SK-N-SH treated with all-trans-retinoic acid at 6 μM for 48 hours (cell line): Measurements from ENCODE around the gene IYD.

Source experiments
- CSDC2 ChIP-seq: fragments of 250-450 bp; sonication (Bioruptor Pico); IDR thresholded peaks from 2 replicates; pipeline ENCODE4 v1.5.0; 2020; ENCODE audit warnings: mild to moderate bottlenecking, moderate library complexity
- CSRNP3 ChIP-seq: fragments of 250-450 bp; sonication (Bioruptor Pico); IDR thresholded peaks from 2 replicates; pipeline ENCODE4 v1.5.1; 2021; ENCODE audit warnings: mild to moderate bottlenecking, moderate library complexity
- PATZ1 ChIP-seq: fragments of 250-450 bp; sonication (Bioruptor Pico); IDR thresholded peaks from 2 replicates; pipeline ENCODE4 v1.8.0; 2020; ENCODE audit warnings: mild to moderate bottlenecking, moderate library complexity, borderline replicate concordance
- POU6F1 ChIP-seq: fragments of 250-450 bp; sonication (Bioruptor Pico); IDR thresholded peaks from 2 replicates; pipeline ENCODE4 v1.8.0; 2021; ENCODE audit warnings: low read depth, mild to moderate bottlenecking, moderate library complexity, borderline replicate concordance
- RARB ChIP-seq: fragments of 250-450 bp; sonication (Bioruptor Pico); IDR thresholded peaks from 2 replicates; pipeline ENCODE4 v1.8.0; 2021; ENCODE audit warnings: mild to moderate bottlenecking, moderate library complexity
- TCF4 ChIP-seq: fragments of 250-450 bp; sonication (Bioruptor Pico); IDR thresholded peaks from 2 replicates; pipeline ENCODE4 v1.8.0; 2021; ENCODE audit warnings: mild to moderate bottlenecking, moderate library complexity, borderline replicate concordance
- ZFP3 ChIP-seq: fragments of 250-450 bp; sonication (Bioruptor Pico); IDR thresholded peaks from 2 replicates; pipeline ENCODE4 v1.5.0; 2020; ENCODE audit warnings: mild to moderate bottlenecking, moderate library complexity
- ZFP30 ChIP-seq: fragments of 450-650 bp; formaldehyde crosslinking; IDR thresholded peaks from 2 replicates; pipeline ENCODE4 v1.5.0; 2022; ENCODE audit warnings: mild to moderate bottlenecking, moderate library complexity
- ZNF70 ChIP-seq: fragments of 450-650 bp; formaldehyde crosslinking; IDR thresholded peaks from 2 replicates; pipeline ENCODE4 v1.5.0; 2020; ENCODE audit warnings: mild to moderate bottlenecking, moderate library complexity
- TF ChIP-seq, protein P1 (sequence below): fragments of 250-450 bp; sonication (Bioruptor Pico); IDR thresholded peaks from 2 replicates; pipeline ENCODE4 v1.5.1; 2020; ENCODE audit warnings: low read depth, mild to moderate bottlenecking, moderate library complexity
- TF ChIP-seq, protein P2 (sequence below): fragments of 250-450 bp; sonication (Bioruptor Pico); IDR thresholded peaks from 2 replicates; pipeline ENCODE4 v1.5.0; 2020; ENCODE audit warnings: mild to moderate bottlenecking, moderate library complexity

- TF ChIP-seq CSRNP3 (CRISPR knock-in tag): no peak
- TF ChIP-seq ZFP3: no peak
- no peak for TF ChIP-seq ZNF70 (CRISPR knock-in tag)
- TF ChIP-seq, protein P1, sequence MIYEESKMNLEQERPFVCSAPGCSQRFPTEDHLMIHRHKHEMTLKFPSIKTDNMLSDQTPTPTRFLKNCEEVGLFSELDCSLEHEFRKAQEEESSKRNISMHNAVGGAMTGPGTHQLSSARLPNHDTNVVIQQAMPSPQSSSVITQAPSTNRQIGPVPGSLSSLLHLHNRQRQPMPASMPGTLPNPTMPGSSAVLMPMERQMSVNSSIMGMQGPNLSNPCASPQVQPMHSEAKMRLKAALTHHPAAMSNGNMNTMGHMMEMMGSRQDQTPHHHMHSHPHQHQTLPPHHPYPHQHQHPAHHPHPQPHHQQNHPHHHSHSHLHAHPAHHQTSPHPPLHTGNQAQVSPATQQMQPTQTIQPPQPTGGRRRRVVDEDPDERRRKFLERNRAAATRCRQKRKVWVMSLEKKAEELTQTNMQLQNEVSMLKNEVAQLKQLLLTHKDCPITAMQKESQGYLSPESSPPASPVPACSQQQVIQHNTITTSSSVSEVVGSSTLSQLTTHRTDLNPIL (CRISPR knock-in tag): no peak
- TF ChIP-seq RARB (CRISPR knock-in tag): no peak
- TF ChIP-seq CSDC2 (CRISPR knock-in tag): no peak
- TF ChIP-seq ZFP30 (CRISPR knock-in tag): no peak
- no peak for TF ChIP-seq POU6F1
- TF ChIP-seq PATZ1 (CRISPR knock-in tag): no peak
- TF ChIP-seq, protein P2, sequence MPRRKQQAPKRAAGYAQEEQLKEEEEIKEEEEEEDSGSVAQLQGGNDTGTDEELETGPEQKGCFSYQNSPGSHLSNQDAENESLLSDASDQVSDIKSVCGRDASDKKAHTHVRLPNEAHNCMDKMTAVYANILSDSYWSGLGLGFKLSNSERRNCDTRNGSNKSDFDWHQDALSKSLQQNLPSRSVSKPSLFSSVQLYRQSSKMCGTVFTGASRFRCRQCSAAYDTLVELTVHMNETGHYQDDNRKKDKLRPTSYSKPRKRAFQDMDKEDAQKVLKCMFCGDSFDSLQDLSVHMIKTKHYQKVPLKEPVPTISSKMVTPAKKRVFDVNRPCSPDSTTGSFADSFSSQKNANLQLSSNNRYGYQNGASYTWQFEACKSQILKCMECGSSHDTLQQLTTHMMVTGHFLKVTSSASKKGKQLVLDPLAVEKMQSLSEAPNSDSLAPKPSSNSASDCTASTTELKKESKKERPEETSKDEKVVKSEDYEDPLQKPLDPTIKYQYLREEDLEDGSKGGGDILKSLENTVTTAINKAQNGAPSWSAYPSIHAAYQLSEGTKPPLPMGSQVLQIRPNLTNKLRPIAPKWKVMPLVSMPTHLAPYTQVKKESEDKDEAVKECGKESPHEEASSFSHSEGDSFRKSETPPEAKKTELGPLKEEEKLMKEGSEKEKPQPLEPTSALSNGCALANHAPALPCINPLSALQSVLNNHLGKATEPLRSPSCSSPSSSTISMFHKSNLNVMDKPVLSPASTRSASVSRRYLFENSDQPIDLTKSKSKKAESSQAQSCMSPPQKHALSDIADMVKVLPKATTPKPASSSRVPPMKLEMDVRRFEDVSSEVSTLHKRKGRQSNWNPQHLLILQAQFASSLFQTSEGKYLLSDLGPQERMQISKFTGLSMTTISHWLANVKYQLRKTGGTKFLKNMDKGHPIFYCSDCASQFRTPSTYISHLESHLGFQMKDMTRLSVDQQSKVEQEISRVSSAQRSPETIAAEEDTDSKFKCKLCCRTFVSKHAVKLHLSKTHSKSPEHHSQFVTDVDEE (CRISPR knock-in tag): no peak
- no peak for TF ChIP-seq TCF4 (CRISPR knock-in tag)
These were observed 74.8 kb downstream of the IYD start for GRCh38 chr6:150443621-150444020.
